KOPT-K1 (cell line): Measurements from ENCODE around the gene NTNG2.

Experiments
- H3K27ac ChIP-seq: fragments of 200-600 bp; sonication (generic); 2 replicates; pipeline ENCODE4 v1.5.1; 2016; ENCODE audit warnings: antibody characterized with exemption, mild to moderate bottlenecking, low read depth, low read length; ENCODE audit not compliant: poor library complexity, severe bottlenecking
- H3K36me3 ChIP-seq: fragments of 200-600 bp; sonication (generic); 2 replicates; pipeline ENCODE4 v1.5.1; 2017; ENCODE audit warnings: antibody characterized with exemption, mild to moderate bottlenecking, low read length, moderate library complexity; ENCODE audit not compliant: insufficient read depth
- H3K9me3 ChIP-seq: fragments of 200-600 bp; sonication (generic); 2 replicates; pipeline ENCODE4 v1.5.1; 2017; ENCODE audit warnings: antibody characterized with exemption, low read length, mild to moderate bottlenecking; ENCODE audit not compliant: insufficient read depth, poor library complexity, severe bottlenecking

Gene NTNG2

DNA sequence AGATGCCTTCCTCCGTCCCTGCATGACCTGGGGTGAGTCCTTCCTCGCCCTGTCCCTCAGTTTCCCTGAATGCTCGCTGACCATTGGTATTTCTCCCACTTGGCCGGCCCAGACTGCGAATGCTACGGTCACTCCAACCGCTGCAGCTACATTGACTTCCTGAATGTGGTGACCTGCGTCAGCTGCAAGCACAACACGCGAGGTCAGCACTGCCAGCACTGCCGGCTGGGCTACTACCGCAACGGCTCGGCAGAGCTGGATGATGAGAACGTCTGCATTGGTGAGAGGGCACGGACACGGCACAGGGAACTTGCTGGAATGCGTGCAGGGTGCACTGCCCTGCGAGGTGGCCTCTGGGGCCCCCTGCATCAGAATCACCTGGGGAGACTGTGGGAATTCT, 77.1 kb downstream of the NTNG2 start:
- Histone ChIP-seq H3K27ac (no peak overlapping the region), H3K36me3 (no peaks in the 10 kb centered on the region), H3K9me3 (no peaks in the 10 kb centered on the region)

DNA sequence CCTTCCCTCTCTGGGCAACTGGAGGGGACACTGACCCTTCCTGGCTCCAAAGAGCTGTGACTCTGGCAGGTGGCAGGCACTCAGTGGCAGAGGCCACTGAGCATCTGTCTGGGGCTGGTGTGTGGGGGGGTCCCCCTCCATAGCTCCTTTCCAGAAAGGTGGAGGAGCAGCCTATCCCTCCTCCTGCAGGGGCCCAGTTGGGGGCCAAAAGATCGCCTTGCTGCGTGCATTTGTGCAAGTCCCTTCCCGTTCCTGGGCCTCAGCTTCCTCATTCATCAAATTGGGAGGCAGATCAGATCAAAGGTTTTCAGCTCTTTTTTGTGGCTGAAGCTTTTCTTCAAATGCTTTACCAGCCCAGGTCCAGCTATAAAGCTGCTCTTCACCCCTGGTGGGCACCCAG, 77.7 kb downstream of the NTNG2 start:
- Histone ChIP-seq H3K9me3 (no peaks in the 10 kb centered on the region), H3K36me3 (no peaks in the 10 kb centered on the region), H3K27ac (no peak overlapping the region)

DNA sequence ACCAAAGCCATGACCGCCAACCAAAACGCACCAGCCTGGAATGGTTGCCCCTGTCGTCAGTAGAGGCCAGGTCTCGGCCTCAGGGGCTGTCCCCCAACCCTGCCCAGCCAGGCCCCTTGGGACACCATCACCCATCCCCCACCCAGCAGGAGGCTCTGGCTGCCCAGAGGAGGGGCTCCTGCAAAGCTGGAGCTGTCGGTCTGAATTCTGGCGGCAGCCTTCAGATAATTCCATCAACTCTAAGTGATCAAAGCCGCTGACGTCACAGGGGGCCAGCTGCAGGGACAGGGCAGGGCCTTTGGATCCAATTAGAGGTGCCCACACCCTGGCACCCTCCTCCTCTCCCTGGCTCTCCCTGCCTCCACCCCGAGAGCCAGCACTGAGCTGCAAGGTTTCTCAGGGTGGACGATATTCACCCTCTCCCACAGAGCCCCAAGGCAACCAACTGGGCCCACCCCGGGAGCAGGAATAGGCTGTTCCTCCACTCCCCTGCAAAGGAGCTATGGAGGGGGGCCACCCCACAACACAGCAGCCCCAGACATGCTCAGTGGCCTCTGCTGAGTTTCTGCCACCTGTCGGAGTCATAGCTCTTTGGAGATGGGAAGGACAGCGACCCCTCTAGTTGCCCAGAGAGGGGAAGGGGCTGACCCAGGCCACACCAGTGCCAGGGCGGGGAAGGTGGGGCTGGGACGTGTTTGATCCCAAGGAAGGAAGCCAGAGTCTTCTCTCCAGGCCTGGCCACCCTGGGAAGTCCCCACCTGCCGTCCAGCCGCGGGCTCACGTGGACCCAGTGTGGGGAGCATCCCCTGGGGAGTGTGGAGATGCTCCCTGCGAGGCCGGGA, 78.4 kb downstream of the NTNG2 start:
- no peak overlapping the region for H3K27ac ChIP-seq
- no peaks in the 10 kb centered on the region for H3K9me3 ChIP-seq
- H3K36me3 ChIP-seq, result no peaks in the 10 kb centered on the region

DNA sequence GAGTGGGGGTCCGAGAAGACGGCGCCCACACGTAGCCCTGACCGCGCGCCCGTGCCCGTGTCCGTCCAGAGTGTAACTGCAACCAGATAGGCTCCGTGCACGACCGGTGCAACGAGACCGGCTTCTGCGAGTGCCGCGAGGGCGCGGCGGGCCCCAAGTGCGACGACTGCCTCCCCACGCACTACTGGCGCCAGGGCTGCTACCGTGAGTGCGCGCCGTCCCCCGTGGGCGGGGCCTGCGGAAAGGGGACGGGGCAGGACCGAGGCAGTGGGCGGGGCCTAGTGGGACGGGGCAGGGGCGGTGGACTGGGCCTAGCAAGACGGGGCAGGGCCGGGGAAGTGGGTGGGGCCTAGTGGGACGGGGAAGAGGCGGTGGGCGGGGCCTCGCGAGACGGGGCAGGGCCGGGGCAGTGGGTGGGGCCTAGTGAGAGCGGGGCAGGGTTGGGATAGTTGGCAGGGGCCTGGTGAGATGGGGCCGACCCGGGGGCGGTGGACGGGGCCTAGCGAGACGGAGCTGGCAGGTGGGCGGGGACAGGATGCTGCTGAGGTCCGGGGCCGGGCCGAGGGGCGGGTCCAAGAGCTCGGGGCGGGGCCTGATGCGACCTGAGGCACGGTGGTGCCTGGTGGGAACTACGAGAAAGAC, 79.1 kb downstream of the NTNG2 start:
- Histone ChIP-seq H3K36me3 (no peaks in the 10 kb centered on the region), H3K9me3 (no peaks in the 10 kb centered on the region), H3K27ac (peak overlapping the region; percentile 34)

DNA sequence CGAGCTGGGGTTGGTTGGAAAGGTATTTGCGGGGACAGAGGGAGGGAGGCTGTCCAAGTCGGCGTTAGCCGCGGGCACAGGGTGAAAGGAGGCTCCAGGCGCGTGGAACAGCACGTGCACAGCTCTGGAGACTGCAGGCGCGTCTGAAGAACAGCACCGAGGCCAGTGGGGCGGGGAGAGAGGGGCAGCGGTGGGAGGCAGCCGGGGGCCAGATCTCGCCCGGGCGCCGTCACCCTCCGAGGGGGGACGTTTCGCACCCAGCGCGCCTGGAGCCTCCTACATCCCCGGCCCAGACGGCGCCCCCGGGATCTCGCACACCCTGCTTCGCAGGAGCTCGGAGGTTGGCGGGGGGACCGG, 79.6 kb downstream of the NTNG2 start:
- no peaks in the 10 kb centered on the region for H3K9me3 ChIP-seq
- peak overlapping the region; percentile 34 for H3K27ac ChIP-seq
- no peaks in the 10 kb centered on the region for H3K36me3 ChIP-seq

DNA sequence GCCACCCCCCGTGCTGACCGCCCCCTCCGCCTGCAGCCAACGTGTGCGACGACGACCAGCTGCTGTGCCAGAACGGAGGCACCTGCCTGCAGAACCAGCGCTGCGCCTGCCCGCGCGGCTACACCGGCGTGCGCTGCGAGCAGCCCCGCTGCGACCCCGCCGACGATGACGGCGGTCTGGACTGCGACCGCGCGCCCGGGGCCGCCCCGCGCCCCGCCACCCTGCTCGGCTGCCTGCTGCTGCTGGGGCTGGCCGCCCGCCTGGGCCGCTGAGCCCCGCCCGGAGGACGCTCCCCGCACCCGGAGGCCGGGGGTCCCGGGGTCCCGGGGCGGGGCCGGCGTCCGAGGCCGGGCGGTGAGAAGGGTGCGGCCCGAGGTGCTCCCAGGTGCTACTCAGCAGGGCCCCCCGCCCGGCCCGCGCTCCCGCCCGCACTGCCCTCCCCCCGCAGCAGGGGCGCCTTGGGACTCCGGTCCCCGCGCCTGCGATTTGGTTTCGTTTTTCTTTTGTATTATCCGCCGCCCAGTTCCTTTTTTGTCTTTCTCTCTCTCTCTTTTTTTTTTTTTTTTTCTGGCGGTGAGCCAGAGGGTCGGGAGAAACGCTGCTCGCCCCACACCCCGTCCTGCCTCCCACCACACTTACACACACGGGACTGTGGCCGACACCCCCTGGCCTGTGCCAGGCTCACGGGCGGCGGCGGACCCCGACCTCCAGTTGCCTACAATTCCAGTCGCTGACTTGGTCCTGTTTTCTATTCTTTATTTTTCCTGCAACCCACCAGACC, 80.2 kb downstream of the NTNG2 start:
- no peaks in the 10 kb centered on the region for H3K9me3 ChIP-seq
- no peaks in the 10 kb centered on the region for H3K36me3 ChIP-seq
- peak overlapping the region; percentile 49 for H3K27ac ChIP-seq

DNA sequence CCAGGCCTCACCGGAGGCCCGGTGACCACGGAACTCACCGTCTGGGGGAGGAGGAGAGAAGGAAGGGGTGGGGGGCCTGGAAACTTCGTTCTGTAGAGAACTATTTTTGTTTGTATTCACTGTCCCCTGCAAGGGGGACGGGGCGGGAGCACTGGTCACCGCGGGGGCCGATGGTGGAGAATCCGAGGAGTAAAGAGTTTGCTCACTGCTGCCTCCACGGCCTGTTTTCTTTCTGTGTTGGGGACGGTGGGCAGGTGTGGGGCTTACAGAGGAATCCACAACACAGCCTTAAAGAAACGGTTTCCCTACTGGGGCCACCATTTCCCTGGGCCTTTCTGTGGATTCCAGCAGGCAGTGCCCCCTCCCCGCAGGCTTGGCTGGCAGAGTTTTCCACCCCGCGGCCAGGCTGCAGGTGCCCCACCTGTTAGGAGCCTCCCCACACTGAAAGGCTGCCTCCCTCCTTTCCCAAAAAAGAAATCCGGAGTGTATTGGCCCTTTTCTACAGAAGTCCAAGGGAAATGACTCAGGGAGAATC, 80.8 kb downstream of the NTNG2 start:
- Histone ChIP-seq H3K9me3 (no peaks in the 10 kb centered on the region), H3K36me3 (no peaks in the 10 kb centered on the region), H3K27ac (peak overlapping the region; percentile 49)

DNA sequence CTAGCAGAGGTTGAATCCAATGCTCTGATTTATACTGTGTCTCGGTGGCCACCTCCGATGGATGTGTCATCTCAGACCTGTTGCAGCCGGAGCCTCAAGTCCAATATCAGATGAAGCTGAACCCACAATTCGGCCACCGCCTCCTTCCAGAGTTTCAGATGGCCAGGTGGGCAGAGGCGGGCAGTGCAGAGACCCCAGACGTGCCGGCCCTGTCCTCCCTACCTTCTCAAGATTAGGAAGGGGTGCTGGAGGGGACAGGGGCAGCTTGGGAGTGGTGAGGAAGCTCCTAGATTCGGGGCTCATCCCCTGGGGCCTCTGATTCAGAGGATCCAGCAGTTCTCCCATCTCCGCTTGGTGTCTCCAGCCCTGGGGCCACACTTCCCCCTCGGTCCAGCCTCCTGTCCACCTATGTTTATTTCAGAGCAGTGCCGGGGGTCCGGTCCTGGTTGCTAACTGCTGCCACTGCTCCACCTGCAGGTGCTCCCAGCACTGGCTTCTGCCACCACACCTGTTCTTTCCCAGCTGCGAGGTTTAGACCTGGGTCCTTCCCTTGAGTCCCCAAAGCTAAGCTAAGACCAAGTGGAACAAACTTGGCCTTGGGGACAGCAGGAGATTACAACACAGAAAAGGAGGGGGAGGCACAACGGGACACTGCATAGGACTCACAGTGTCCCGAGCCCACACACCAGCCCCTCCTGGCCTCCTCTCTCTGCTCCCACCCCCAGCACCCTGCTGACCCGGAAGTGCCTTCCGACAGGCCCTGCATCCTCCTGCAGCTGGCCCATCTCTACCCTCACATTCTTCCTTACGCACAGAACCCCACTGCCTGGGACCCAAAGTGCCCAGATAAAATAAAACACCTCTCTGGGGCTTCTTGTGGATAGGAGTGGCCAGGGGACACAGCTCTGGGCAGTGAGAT, 81.6 kb downstream of the NTNG2 start:
- Histone ChIP-seq H3K36me3 (no peaks in the 10 kb centered on the region), H3K27ac (no peak overlapping the region), H3K9me3 (no peaks in the 10 kb centered on the region)

DNA sequence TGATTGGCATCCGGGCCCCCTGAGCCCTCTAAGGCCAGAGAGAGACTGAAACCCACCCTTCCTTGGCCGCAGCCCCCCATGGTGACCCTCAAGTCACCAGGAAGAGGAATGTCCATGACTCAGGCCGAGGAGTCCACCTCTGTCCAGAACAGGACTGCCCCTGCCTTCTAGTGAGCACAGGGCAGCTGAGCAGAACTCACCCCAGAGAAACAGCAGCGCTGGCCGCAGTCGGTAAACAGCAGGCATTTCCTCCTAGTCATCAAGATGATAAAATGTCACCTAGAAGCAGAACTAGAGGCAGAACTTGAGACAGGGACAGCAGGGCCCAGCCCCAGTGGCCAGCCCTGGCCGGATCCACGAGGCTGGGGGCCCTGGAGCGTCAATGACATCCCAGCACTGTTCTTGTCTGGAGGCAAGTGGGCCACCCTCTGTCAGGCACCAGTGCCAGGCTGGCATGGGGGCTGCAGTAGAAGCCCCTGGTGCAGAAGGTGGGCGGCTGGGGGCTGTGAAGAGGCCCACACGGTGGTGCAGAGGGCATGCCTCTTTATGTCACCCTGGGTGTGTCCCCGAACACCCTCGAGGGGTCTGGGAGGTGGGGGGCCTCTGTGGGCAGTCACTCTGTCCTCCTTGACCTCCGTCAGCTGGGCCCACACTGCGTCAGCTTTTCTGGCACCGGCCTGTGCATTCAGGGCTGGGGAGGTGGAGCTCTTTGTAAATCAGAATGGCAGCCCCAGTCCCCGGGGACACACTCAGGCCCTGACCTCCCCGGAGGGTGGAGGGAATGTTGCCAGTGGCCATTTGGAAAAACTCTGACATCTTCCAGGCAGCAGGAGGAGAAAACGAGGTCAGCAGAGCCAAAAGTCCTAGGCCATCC, 83.0 kb downstream of the NTNG2 start:
- Histone ChIP-seq H3K36me3 (no peaks in the 10 kb centered on the region), H3K27ac (no peak overlapping the region), H3K9me3 (no peaks in the 10 kb centered on the region)

DNA sequence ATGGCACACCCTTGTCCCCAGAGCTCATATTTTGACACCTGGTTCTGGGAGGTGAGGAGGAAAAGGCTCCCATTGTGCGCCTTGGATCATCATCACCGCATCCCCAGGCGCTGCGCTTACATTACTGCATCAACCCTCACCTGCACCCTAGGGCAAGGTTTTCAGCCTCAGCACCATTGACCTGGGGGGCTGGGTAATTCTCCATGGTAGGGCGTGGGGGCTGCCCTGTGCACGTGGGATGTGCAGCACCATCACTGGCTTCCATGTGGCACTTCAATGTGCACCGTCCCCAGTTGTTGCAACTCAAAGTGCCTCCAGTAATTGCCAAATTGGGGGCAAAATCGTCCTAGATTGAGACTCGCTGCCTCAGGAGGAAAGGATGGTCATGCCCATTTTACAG, 83.6 kb downstream of the NTNG2 start:
- Histone ChIP-seq H3K36me3 (no peaks in the 10 kb centered on the region), H3K9me3 (no peaks in the 10 kb centered on the region), H3K27ac (no peak overlapping the region)

DNA sequence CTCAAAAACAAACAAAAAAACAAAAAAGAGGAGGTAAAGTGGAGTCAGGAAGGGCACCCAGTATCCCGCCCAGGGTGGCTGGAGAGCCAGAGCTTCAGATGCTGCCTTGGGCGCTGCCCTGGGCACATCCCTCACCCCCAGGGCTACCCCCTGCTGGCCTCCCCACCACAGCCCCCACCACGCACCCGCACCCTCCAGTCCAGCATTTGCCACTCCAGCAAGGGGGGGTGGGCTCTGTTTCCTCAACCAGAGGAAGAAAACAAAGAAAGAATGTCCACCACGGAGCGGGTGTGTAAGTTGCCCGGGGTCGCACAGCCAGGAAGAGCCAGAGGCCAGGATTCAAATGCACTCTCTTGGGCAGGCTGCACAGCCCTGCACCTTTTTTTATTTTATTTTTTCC, 86.1 kb downstream of the NTNG2 start:
- Histone ChIP-seq H3K36me3 (no peaks in the 10 kb centered on the region), H3K9me3 (no peaks in the 10 kb centered on the region), H3K27ac (no peak overlapping the region)

DNA sequence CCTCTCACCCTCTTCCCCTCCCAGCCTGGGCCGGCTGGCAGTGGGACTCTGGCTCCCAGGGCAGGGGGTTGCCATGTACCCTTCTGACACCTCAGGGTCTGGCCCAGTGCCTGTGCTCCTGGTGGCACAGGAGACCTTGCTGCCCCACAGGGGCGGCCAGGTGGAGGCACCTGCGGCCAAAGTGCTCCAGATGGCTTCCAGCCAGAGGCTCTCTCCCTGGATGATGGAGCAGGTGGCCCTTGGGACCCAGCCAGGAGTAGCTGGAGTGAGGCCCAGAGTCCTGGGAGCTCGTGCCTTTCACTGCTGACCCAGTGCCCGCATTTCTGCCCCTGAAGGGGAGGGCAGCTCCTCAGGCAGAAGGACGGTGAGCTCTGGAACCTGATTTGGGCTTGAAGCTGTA, 87.3 kb downstream of the NTNG2 start:
- Histone ChIP-seq H3K36me3 (no peaks in the 10 kb centered on the region), H3K9me3 (no peaks in the 10 kb centered on the region), H3K27ac (no peak overlapping the region)

DNA sequence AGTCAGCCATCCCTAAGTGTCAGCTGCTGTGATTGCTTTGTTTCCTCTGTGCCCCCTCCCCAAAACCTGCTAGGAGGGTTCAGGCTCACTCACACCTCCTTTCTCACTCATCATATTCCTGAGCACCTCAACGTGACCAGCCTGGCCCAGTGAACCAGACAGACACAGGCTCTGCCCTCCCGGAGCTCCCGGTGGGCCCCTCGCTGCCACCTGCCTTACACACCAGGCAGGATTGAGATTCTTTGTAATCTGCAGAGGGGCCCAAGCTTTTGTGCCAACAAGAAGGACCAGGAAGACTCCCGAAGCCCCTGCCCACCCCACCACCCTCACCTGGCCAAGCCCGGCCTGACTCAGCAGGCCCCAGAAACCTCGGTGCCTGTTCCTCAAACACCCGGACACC, 87.8 kb downstream of the NTNG2 start:
- Histone ChIP-seq H3K9me3 (no peaks in the 10 kb centered on the region), H3K27ac (no peak overlapping the region)

More for the DNA sequence above, 87.8 kb downstream of the NTNG2 start:
- no peaks in the 10 kb centered on the region for H3K36me3 ChIP-seq
